ENCODE data around the gene DUSP16.
"Not testable (repeated sequence)": the region's sequence is repeated elsewhere in the genome, so short reads cannot be mapped to it uniquely, and the experiment has no call there.

The DUSP16 gene

GRCh38 chr12:12577786-12578185, 15.1 kb upstream of the DUSP16 start:
- TF ChIP-seq JUND (IDR thresholded peaks at IDR 0.05; ENCODE audit: low read depth) = no peak
- DNase-seq (ENCODE audit: low read depth in 1 of 2, low spot score in 1 of 2) = no peak
- in situ Hi-C loops (cut with HindIII; ENCODE audit: low pct_unique_long_range_greater_than_20kb, low sequenced_read_pairs) = no loop called here

GRCh38 chr12:12572659-12573058, 10.0 kb upstream of the DUSP16 start:
- in situ Hi-C loops (cut with HindIII; ENCODE audit: low pct_unique_long_range_greater_than_20kb, low sequenced_read_pairs) = no loop called here
- DNase-seq (ENCODE audit: low read depth in 1 of 2, low spot score in 1 of 2) = no peak
- TF ChIP-seq JUND (IDR thresholded peaks at IDR 0.05; ENCODE audit: low read depth) = no peak

DNA sequence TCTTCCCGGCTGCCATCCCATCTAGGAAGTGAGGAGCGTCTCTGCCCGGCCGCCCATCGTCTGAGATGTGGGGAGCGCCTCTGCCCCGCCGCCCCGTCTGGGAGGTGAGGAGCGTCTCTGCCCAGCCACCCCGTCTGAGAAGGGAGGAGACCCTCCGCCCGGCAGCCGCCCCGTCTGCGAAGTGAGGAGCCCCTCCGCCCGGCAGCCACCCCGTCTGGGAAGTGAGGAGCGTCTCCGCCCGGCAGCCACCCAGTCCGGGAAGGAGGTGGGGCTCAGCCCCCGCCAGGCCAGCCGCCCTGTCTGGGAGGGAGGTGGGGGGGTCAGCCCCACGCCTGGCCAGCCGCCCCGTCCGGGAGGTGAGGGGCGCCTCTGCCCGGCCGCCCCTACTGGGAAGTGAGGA, 3.3 kb upstream of the DUSP16 start:
- in situ Hi-C loops (cut with HindIII; ENCODE audit: low pct_unique_long_range_greater_than_20kb, low sequenced_read_pairs); DNase-seq (ENCODE audit: low read depth in 1 of 2, low spot score in 1 of 2): not testable (repeated sequence)

DNA sequence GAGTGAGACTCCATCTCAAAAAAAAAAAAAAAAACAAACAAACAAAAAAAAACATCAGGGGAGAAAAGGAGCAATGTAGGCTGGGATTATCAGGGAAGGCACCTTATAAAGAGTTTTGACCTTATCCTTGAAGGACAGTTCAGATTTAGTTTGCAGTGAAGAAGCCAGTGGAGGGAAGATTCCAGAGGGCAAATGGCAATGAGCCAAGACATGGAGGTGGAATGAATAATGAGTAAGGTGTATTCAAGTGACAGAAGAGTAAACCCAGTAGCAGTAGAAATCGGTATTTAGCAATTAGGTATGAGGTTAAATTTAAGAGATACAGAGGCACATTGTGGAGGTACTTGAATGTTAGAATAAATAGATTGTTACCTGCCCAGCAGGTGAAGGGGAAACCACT, 2.2 kb upstream of the DUSP16 start:
- TF ChIP-seq JUND (IDR thresholded peaks at IDR 0.05; ENCODE audit: low read depth) = no peak
- DNase-seq (ENCODE audit: low read depth in 1 of 2, low spot score in 1 of 2) = no peak
- in situ Hi-C loops (cut with HindIII; ENCODE audit: low pct_unique_long_range_greater_than_20kb, low sequenced_read_pairs) = no loop called here

- no peak for DNase-seq (ENCODE audit: low read depth in 1 of 2, low spot score in 1 of 2)
- in situ Hi-C loops (cut with HindIII; ENCODE audit: low pct_unique_long_range_greater_than_20kb, low sequenced_read_pairs) = no loop called here
- no peak for TF ChIP-seq JUND (IDR thresholded peaks at IDR 0.05; ENCODE audit: low read depth)
Observed at GRCh38 chr12:12563290-12563928, 746 bp upstream of the DUSP16 start.

GRCh38 chr12:12562016-12562483, 613 bp downstream of the DUSP16 start:
- no peak for TF ChIP-seq JUND (IDR thresholded peaks at IDR 0.05; ENCODE audit: low read depth)
- in situ Hi-C loops (cut with HindIII; ENCODE audit: low pct_unique_long_range_greater_than_20kb, low sequenced_read_pairs) = no loop called here
- DNase-seq (ENCODE audit: low read depth in 1 of 2, low spot score in 1 of 2) = no peak

GRCh38 chr12:12561371-12562015, 1.2 kb downstream of the DUSP16 start:
- no peak for DNase-seq (ENCODE audit: low read depth in 1 of 2, low spot score in 1 of 2)
- in situ Hi-C loops (cut with HindIII; ENCODE audit: low pct_unique_long_range_greater_than_20kb, low sequenced_read_pairs) = no loop called here
- no peak for TF ChIP-seq JUND (IDR thresholded peaks at IDR 0.05; ENCODE audit: low read depth)

DNA sequence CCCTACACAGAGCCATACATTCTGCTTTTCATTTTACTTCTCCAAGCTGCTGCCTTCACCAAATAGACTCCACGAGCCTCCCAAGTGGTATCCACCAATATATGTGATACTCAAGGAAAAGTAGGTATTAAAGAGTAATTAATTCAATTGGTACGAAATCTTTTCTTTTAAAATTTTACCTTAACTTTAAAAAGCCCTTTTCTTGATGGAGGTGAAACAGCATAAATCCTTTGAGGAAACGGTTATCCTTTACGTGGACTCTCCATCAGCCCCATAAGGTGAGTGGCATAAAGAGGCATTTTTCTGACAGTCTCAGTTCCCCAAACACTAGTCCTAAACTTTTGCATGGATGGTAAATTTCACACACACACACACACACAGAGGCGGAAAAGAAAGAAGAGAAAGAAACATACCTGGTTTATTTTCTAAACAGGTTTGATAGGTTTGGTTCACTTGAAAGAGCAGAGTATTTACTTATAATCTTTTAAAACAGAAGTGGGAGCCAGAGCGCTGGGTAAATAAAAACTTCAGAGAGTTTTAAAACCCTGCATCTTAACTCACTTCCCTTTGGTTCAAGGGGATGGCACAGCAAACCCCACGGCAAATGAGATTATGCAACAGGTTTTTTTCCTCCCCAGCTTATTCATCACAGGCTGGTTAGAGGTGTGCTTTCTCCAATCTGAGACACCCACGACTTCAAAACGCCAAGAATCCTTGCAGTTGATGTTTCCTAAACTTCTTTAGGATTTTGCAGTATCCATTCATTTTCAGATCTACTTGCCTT, 1.9 kb downstream of the DUSP16 start:
- in situ Hi-C loops (cut with HindIII; ENCODE audit: low pct_unique_long_range_greater_than_20kb, low sequenced_read_pairs) = no loop called here
- 0 out of 2 replicates have a peak, but pooled peaks have one; percentile 16 for TF ChIP-seq JUND (IDR thresholded peaks at IDR 0.05; ENCODE audit: low read depth)
- peak in 1 of 2 experiments; percentile 78 for DNase-seq (ENCODE audit: low read depth in 1 of 2, low spot score in 1 of 2)

GRCh38 chr12:12559719-12560296, 2.9 kb downstream of the DUSP16 start:
- in situ Hi-C loops (cut with HindIII; ENCODE audit: low pct_unique_long_range_greater_than_20kb, low sequenced_read_pairs) = no loop called here
- DNase-seq (ENCODE audit: low read depth in 1 of 2, low spot score in 1 of 2) = no peak
- TF ChIP-seq JUND (IDR thresholded peaks at IDR 0.05; ENCODE audit: low read depth) = no peak

DNA sequence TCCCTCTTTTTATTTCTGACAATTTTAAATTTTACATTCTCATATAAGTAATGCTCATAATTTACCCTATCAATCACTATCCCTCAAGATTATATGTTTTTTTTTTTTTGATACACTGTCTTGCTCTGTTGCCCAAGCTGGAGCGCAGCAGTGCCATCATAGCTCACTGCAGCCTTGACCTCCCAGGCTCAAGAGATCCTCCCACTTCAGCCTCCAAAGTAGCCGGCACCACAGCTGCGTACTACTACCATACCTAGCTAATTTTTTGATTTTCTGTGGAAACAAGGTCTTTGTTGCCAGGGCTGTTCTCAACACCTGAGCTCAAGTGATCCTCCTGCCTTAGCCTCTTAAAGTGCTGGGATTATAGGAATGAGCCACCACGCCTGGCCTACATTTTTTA, 4.4 kb downstream of the DUSP16 start:
- no peak for TF ChIP-seq JUND (IDR thresholded peaks at IDR 0.05; ENCODE audit: low read depth)
- no peak for DNase-seq (ENCODE audit: low read depth in 1 of 2, low spot score in 1 of 2)
- in situ Hi-C loops (cut with HindIII; ENCODE audit: low pct_unique_long_range_greater_than_20kb, low sequenced_read_pairs) = no loop called here

DNA sequence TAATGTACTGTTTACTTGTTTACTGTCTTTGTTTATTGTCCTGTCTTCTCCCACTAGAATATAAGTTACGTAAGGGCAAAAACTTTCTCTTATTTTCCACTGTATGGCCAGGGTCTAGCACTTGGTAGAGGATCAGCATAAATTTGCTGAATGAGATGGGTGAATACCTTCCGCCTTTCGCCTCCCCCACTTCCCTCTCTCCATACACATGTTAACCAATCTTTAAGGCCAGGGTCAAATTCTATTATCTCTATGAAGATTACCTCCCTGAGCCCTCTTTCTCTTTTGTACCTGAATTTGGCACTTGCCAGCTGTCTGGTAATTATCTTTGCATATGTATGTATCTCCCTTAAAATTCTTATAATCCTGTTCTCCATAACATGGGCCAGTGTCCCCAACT, 4.9 kb downstream of the DUSP16 start:
- in situ Hi-C loops (cut with HindIII; ENCODE audit: low pct_unique_long_range_greater_than_20kb, low sequenced_read_pairs) = no loop called here
- no peak for DNase-seq (ENCODE audit: low read depth in 1 of 2, low spot score in 1 of 2)
- TF ChIP-seq JUND (IDR thresholded peaks at IDR 0.05; ENCODE audit: low read depth) = no peak

GRCh38 chr12:12555656-12556055, 7.0 kb downstream of the DUSP16 start:
- TF ChIP-seq JUND (IDR thresholded peaks at IDR 0.05; ENCODE audit: low read depth) = no peak
- DNase-seq (ENCODE audit: low read depth in 1 of 2, low spot score in 1 of 2) = no peak
- in situ Hi-C loops (cut with HindIII; ENCODE audit: low pct_unique_long_range_greater_than_20kb, low sequenced_read_pairs) = no loop called here

Measured in T47D (cell line).